Measurements from ENCODE around the gene PAPPA. TPM values are rescaled to one million over a fixed set of nuclear protein-coding genes. Genes with fewer than 3 reads are reported as not detected.

Gene PAPPA
- total RNA-seq, 1 experiment from 2014 or later = 0.05 TPM

DNA sequence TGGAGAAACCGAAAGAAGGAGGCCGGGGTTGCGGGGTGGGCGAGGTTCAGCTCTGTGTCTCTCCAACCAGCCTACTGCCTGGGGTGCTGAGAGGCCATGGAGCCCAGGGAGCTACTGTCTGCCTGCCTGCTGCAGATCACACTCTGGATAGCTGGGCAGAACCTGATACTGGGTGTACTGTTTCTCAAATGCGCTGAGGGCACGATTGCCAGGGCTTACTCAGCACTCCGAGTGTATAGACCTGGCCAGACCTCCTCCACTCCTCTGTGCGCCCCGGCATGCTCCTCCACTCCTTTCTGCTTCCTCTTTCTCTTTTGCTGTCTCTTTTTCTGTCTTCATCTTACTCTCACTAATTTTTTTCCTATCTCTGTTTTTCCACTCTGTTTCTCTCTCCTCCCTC lies 215.1 kb downstream of the PAPPA start (continued):
- TF ChIP-seq, protein P1, sequence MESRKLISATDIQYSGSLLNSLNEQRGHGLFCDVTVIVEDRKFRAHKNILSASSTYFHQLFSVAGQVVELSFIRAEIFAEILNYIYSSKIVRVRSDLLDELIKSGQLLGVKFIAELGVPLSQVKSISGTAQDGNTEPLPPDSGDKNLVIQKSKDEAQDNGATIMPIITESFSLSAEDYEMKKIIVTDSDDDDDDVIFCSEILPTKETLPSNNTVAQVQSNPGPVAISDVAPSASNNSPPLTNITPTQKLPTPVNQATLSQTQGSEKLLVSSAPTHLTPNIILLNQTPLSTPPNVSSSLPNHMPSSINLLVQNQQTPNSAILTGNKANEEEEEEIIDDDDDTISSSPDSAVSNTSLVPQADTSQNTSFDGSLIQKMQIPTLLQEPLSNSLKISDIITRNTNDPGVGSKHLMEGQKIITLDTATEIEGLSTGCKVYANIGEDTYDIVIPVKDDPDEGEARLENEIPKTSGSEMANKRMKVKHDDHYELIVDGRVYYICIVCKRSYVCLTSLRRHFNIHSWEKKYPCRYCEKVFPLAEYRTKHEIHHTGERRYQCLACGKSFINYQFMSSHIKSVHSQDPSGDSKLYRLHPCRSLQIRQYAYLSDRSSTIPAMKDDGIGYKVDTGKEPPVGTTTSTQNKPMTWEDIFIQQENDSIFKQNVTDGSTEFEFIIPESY (IDR thresholded peaks at IDR 0.05; ENCODE audit: extremely low read depth, insufficient replicate concordance, low read length) = no peak
- TF ChIP-seq CBX3 (IDR thresholded peaks at IDR 0.05; ENCODE audit: low read depth) (no peak), TCF7L2 (IDR thresholded peaks at IDR 0.05; ENCODE audit: borderline replicate concordance, extremely low read depth, insufficient read depth, insufficient read length) (no peak), EZH2phosphoT487 (IDR thresholded peaks at IDR 0.05; ENCODE audit: borderline replicate concordance) (no peak), ELF1 (IDR thresholded peaks at IDR 0.05; ENCODE audit: borderline replicate concordance, low read depth) (no peak), JUND (IDR thresholded peaks at IDR 0.05) (no peak)

DNA sequence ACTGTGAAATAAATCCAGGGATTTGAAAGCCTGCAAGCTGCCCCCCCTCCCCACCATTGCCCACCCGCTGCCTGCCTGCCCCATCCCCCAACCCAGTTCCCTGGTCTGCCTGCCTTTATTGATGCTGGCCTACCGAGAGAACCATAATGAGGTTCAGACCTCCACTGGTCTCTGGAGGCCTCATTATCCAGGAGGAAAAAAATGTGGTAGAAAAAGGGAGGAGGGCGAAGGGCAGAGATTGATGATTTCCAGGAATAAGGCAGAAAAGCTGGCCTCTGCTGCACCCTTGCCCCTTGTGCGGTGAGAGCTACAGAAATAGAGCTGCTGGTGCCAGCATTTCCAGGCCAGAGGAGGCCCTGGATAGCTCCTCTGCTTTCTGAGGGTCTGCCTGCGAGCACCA lies 216.1 kb downstream of the PAPPA start:
- BruUV-seq (replicated peaks) = no TSS peak
- no peak for DNase-seq (ENCODE audit: low read depth, low spot score)
- TF ChIP-seq, protein P1 (IDR thresholded peaks at IDR 0.05; ENCODE audit: extremely low read depth, insufficient replicate concordance, low read length) = no peak
- TF ChIP-seq, protein P2, sequence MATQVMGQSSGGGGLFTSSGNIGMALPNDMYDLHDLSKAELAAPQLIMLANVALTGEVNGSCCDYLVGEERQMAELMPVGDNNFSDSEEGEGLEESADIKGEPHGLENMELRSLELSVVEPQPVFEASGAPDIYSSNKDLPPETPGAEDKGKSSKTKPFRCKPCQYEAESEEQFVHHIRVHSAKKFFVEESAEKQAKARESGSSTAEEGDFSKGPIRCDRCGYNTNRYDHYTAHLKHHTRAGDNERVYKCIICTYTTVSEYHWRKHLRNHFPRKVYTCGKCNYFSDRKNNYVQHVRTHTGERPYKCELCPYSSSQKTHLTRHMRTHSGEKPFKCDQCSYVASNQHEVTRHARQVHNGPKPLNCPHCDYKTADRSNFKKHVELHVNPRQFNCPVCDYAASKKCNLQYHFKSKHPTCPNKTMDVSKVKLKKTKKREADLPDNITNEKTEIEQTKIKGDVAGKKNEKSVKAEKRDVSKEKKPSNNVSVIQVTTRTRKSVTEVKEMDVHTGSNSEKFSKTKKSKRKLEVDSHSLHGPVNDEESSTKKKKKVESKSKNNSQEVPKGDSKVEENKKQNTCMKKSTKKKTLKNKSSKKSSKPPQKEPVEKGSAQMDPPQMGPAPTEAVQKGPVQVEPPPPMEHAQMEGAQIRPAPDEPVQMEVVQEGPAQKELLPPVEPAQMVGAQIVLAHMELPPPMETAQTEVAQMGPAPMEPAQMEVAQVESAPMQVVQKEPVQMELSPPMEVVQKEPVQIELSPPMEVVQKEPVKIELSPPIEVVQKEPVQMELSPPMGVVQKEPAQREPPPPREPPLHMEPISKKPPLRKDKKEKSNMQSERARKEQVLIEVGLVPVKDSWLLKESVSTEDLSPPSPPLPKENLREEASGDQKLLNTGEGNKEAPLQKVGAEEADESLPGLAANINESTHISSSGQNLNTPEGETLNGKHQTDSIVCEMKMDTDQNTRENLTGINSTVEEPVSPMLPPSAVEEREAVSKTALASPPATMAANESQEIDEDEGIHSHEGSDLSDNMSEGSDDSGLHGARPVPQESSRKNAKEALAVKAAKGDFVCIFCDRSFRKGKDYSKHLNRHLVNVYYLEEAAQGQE (IDR thresholded peaks at IDR 0.05; ENCODE audit: low read depth) = no peak
- TF ChIP-seq ZNF274 (IDR thresholded peaks at IDR 0.05; ENCODE audit: low read depth, low read length) (no peak), SP1 (IDR thresholded peaks at IDR 0.05; ENCODE audit: low read depth) (no peak), TCF7L2 (IDR thresholded peaks at IDR 0.05; ENCODE audit: borderline replicate concordance, extremely low read depth, insufficient read depth, insufficient read length) (no peak), JUND (IDR thresholded peaks at IDR 0.05) (no peak), SRF (IDR thresholded peaks at IDR 0.05; ENCODE audit: low read depth) (no peak), RAD21 (IDR thresholded peaks at IDR 0.05; ENCODE audit: low read depth) (no peak), POLR2AphosphoS5 (IDR thresholded peaks at IDR 0.05; ENCODE audit: low read depth, low read length) (no peak), EGR1 (IDR thresholded peaks at IDR 0.05; ENCODE audit: low read depth) (no peak), SIN3A (IDR thresholded peaks at IDR 0.05; ENCODE audit: low read depth) (no peak)
- TF ChIP-seq, protein P3, sequence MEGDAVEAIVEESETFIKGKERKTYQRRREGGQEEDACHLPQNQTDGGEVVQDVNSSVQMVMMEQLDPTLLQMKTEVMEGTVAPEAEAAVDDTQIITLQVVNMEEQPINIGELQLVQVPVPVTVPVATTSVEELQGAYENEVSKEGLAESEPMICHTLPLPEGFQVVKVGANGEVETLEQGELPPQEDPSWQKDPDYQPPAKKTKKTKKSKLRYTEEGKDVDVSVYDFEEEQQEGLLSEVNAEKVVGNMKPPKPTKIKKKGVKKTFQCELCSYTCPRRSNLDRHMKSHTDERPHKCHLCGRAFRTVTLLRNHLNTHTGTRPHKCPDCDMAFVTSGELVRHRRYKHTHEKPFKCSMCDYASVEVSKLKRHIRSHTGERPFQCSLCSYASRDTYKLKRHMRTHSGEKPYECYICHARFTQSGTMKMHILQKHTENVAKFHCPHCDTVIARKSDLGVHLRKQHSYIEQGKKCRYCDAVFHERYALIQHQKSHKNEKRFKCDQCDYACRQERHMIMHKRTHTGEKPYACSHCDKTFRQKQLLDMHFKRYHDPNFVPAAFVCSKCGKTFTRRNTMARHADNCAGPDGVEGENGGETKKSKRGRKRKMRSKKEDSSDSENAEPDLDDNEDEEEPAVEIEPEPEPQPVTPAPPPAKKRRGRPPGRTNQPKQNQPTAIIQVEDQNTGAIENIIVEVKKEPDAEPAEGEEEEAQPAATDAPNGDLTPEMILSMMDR (IDR thresholded peaks at IDR 0.05 in 2 of 3, conservative IDR thresholded peaks at IDR 0.05 in 1 of 3; ENCODE audit: borderline replicate concordance in 1 of 3, insufficient read depth in 1 of 3, low read depth in 2 of 3, low read length in 2 of 3) = no peak

More for the DNA sequence above, 216.1 kb downstream of the PAPPA start:
- Histone ChIP-seq H3K4me1 (ENCODE audit: control insufficient read depth in 1 of 2, insufficient read depth in 2 of 2, low read length in 2 of 2) (peaks cover 0 to 5% of the 10 kb centered on the region in 2 experiments; a peak in 1 of 4 replicates), H3K9me2 (ENCODE audit: insufficient read depth) (no peaks in the 10 kb centered on the region), H3K27me3 (ENCODE audit: insufficient read depth, low read length) (no peaks in the 10 kb centered on the region), H2AFZ (ENCODE audit: low read depth, low read length, poor library complexity, severe bottlenecking) (no peak overlapping the region), H3K9ac (ENCODE audit: low read length) (no peak overlapping the region), H3K27ac (ENCODE audit: low read depth, low read length) (no peak overlapping the region), H3K79me2 (ENCODE audit: insufficient read depth, low read length) (no peaks in the 10 kb centered on the region), H3K36me3 (ENCODE audit: control insufficient read depth in 1 of 2, insufficient read depth in 2 of 2, low read length in 2 of 2) (no peaks in the 10 kb centered on the region), H3K4me3 (replicated peaks in 1 of 2; ENCODE audit: low read depth in 1 of 2, low read length in 2 of 2) (no peak overlapping the region), H4K20me1 (ENCODE audit: insufficient read depth) (no peaks in the 10 kb centered on the region), H3K4me2 (ENCODE audit: low read length) (no peak overlapping the region), H3K9me3 (ENCODE audit: control insufficient read depth in 1 of 2, insufficient read depth in 1 of 2, low read depth in 1 of 2, low read length in 2 of 2) (no peaks in the 10 kb centered on the region)
- RAD21 ChIA-PET (ENCODE audit: low non-redundant PET in 1 of 2, low total read pairs in 2 of 2, uncharacterized antibody in 2 of 2, unreplicated experiment in 2 of 2) = no interaction called here
- ATAC-seq = no peak
- POLR2A ChIA-PET = no interaction called here
- CTCF ChIA-PET = no interaction called here
- intact Hi-C loops (cut with micrococcal nuclease) = no loop called here
